ENCODE results near the gene FGGY.
"Not testable (repeated sequence)": the region's sequence is repeated elsewhere in the genome, so short reads cannot be mapped to it uniquely, and the experiment has no call there.

Gene FGGY

DNA sequence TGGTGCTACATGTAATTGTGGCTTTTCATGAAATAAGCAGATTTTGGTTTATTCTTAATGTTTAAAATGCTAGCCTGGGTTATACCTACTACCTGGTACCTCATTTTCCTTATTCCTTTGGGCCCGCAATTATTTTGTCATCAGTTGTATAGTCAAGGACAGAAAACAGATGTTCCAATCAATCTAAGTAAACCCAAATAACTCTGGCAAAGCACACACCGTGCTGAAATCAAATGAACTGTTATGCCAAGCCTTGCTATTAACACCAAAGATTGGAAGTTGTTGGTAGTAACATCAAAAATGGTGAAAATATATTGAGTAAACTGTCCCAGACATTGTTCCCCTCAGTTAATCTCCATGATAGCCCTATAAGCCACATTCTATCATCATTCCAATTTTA, 248.9 kb downstream of the FGGY start:
- no peak for DNase-seq (ENCODE audit: low spot score)

GRCh38 chr1:59549066-59549837, 252.4 kb downstream of the FGGY start:
- no peak for DNase-seq (ENCODE audit: low spot score)

- DNase-seq (ENCODE audit: low spot score), result no peak
Observed at GRCh38 chr1:59549903-59550302, 253.0 kb downstream of the FGGY start.

GRCh38 chr1:59552007-59552406, 255.1 kb downstream of the FGGY start:
- peak; percentile 29 for DNase-seq (ENCODE audit: low spot score)

DNA sequence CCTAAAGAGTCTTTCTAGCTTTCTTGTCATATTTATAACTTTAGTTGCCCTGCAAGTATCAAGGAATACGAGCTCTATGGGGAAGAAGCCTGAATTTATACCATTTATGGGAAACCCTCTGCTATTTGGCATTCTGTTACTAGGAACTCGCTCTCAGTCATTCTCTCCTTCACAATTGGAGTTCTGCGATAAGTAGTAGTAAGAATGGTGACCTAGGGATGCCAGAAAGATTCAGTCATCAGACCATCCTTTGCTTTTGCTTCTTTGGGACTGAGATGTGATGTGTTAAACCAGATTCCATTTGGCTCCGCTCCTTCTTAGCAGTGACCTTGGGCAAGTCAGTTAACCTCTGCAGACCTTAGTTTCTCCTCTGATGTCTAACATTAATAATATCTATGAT, 256.5 kb downstream of the FGGY start:
- DNase-seq (ENCODE audit: low spot score), result no peak

- DNase-seq (ENCODE audit: low spot score), result no peak
Observed at GRCh38 chr1:59554011-59554663, 257.2 kb downstream of the FGGY start.

GRCh38 chr1:59554752-59555151, 257.9 kb downstream of the FGGY start:
- no peak for DNase-seq (ENCODE audit: low spot score)

DNA sequence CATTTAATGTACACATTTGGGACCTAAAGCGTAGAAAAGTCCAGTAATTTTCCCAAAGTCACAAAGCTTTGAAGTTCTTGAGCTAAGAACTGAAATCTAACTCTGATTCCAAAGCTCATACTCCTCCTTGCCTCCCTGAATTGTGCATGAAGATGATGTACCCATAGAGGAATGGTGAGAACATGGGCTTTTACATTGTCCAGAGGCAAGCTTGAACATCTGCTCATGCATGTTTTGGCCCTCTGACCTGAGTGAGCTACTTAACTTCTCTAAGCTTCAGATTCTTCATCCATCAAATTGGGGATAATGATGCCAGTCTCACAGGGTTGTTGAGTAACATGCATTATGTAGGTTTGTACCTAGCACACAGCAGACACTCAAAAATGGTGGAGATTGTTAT, 259.5 kb downstream of the FGGY start:
- no peak for DNase-seq (ENCODE audit: low spot score)

GRCh38 chr1:59556802-59557548, 260.1 kb downstream of the FGGY start:
- no peak for DNase-seq (ENCODE audit: low spot score)

- DNase-seq (ENCODE audit: low spot score), result no peak
Observed at GRCh38 chr1:59557549-59557885, 260.6 kb downstream of the FGGY start.

DNA sequence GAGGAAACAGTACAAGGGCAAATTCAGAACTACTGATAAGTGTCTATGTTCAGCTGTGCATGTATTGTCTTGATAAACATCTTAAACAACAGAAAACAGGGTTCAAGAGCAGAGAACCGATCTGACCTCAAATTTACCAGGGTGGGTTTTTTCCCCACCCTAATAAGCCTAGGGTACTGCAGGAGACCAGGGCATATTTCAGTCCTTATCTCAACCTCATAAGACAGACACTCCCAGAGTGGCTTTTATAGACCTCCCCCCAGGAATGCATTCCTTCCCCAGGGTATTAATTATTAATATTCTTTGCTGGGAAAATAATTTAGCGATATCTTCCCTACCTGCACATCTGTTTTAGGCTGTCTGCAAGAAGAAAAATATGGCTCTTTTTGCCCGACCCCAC, 261.7 kb downstream of the FGGY start:
- DNase-seq (ENCODE audit: low spot score), result not testable (repeated sequence)

GRCh38 chr1:59560807-59561450, 264.0 kb downstream of the FGGY start:
- DNase-seq (ENCODE audit: low spot score), result no peak

GRCh38 chr1:59561796-59562195, 264.9 kb downstream of the FGGY start:
- no peak for DNase-seq (ENCODE audit: low spot score)

- DNase-seq (ENCODE audit: low spot score), result no peak
Observed at GRCh38 chr1:59564192-59564891, 267.4 kb downstream of the FGGY start.

DNA sequence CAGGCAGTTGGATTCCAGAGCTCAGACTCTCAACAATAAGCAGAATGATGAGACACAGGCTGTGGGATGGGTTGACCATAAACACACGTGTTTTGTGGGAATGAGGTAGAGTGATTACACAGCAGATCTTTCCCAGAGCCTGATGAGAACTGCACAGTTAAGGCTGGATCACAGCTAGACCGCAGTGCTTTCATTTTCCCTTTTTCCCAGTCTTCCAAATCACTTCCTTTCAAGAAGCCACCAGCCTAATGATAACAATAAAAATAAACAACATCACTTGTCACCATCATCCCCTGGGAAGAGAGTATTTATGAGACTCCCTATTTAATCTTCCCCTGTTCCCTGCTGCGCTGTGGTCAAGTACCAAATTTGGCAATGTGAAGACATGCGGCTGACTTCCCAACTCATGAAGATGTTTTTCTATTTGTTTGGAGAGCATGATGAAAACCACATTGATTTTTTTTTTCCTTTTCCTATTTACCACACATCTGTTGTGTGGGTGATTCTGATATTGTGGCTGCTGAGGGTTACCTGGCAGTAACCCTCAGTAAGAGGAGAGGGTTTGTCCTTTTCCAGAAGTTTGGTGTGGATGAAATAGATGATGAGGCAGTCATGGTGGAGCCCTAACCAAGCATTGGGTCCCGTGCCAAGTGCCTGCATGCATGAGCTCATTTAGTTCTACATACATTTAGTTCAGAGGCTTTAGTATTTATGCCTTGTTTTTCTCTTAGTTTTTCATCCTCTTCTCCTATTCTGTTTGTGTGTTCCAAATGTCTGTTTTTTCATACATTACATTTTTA, 268.9 kb downstream of the FGGY start:
- no peak for DNase-seq (ENCODE audit: low spot score)

DNA sequence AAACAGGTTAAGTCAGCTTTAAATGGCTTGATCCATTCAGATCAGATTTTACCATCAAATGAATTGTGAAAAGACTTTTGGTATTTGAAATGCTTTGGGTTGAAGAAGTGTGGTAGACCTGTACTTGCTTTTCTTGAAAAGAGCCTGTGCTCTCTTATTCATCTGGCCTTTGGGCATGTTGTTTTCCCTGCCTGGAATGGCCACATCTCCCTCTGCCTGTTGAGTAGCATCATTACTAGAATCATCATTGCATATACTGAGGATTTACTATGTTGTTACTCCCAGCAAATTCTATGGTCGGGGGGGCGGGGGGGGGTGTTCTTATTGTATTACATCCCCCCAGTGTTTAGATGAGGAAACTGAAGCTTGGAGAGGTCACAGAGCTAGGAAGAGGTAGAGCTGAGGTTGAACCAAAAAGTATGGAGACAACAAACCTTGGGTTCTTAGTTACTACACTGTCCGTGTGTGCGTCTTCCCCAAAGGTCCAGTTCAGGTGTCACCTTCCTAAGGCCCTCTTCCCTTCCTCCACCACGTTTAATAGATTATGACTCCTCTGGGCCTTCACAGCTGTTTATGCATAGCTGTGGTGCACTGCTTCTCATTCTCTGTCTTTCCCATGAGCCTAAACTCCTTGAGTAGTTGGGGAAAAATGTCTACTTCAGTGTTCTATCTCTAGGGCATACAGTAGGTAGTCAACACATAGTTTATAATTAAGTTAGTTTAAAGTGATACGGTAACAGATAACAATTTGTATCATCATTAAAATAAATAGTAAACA, 271.5 kb downstream of the FGGY start:
- no peak for DNase-seq (ENCODE audit: low spot score)

GRCh38 chr1:59569198-59569597, 272.3 kb downstream of the FGGY start:
- no peak for DNase-seq (ENCODE audit: low spot score)

DNA sequence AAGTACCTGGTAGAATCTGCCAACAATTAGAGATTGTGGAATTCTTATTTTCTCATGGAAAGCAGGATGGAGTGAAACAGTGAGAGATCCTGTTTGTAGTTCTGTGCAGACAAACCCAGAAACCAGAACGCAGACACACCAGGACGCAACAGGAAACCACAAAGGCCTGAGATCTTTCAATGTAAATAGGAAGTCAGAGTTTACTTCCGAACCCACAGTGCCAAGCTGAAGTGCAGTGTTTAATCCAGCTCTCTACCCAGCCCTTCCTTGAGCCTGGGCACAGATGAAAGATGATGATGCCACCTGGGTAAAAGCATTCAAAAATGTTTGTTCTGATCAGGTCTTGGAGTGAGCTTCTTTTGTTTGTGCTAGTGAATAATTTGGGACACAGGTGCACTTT, 273.6 kb downstream of the FGGY start:
- DNase-seq (ENCODE audit: low spot score), result peak; percentile 56

DNA sequence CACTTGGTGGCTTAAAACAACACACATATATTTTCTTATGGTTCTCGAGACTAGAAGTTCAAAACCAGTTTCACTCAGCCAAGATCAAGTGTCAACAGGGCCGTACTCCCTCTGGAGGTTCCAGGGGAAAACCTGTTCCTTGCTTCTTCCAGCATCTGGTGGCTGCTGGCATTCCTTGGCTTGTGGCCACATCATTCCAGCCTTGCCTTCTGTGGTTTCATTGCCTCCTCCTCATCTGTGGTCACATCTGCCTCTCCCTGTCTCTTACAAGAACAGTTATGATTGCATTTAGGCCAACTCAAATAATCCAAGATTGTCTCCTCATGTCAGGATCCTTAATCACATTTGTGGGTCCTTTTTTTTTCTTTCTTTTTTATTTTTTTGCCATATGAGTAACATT, 277.2 kb downstream of the FGGY start:
- DNase-seq (ENCODE audit: low spot score), result no peak

DNA sequence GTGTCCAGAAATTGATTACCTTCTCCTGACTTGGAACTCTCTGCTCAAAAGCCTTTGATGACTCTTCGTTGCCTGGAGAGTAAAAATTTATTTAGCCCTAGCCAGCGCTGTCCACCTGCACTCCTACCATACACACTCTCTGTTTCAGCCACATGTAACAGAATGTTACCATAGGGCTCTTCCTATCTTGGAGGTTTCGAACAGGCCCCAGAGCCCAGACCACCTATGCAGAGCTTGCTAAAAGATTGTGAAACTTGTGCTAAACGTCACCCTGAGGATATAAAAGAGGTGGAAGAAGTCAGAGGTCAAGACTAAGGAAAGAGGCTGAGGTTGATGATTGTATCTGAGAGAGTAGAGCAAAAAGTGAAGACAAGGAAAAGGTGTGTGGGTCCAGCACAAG, 280.9 kb downstream of the FGGY start:
- no peak for DNase-seq (ENCODE audit: low spot score)

Data from globus pallidus (tissue), 1 donor.